ENCODE measurements around the gene ABLIM3. TPM values are rescaled to one million over a fixed set of nuclear protein-coding genes. Genes with fewer than 3 reads are reported as not detected.

The ABLIM3 gene
- total RNA-seq, 1 experiment from 2014 or later = not detected

GRCh38 chr5:149138182-149138923 lies 2.9 kb upstream of the ABLIM3 start:
- Histone ChIP-seq H3K27ac (ENCODE audit: low read length) (no peak overlapping the region), H3K9me2 (replicated peaks; ENCODE audit: insufficient read depth, low read length) (no peaks in the 10 kb centered on the region), H3K79me2 (ENCODE audit: low read length) (no peaks in the 10 kb centered on the region), H3K27me3 (ENCODE audit: low read length) (no peaks in the 10 kb centered on the region; the same call in 1 of the 2 replicates), H3K4me1 (ENCODE audit: low read length) (peaks cover 6% of the 10 kb centered on the region), H3K9ac (ENCODE audit: low read length) (no peak overlapping the region), H4K20me1 (ENCODE audit: insufficient read depth, low read depth, low read length) (no peaks in the 10 kb centered on the region), H3K4me2 (ENCODE audit: low read depth, low read length, poor library complexity, severe bottlenecking) (no peak overlapping the region), H3K9me3 (ENCODE audit: low read length) (no peaks in the 10 kb centered on the region), H3K36me3 (ENCODE audit: insufficient read depth, low read length) (no peaks in the 10 kb centered on the region), H2AFZ (ENCODE audit: low read length) (no peak overlapping the region), H3K4me3 (ENCODE audit: low read length) (no peak overlapping the region)
- DNase-seq = no peak

GRCh38 chr5:149140197-149141002 lies 893 bp upstream of the ABLIM3 start:
- Histone ChIP-seq H3K27me3 (ENCODE audit: low read length) (no peaks in the 10 kb centered on the region; the same call in 1 of the 2 replicates), H3K4me1 (ENCODE audit: low read length) (peaks cover 9% of the 10 kb centered on the region), H3K9me3 (ENCODE audit: low read length) (no peaks in the 10 kb centered on the region), H3K9me2 (replicated peaks; ENCODE audit: insufficient read depth, low read length) (no peaks in the 10 kb centered on the region), H3K4me3 (ENCODE audit: low read length) (no peak overlapping the region), H3K27ac (ENCODE audit: low read length) (no peak overlapping the region), H2AFZ (ENCODE audit: low read length) (no peak overlapping the region), H3K36me3 (ENCODE audit: insufficient read depth, low read length) (no peaks in the 10 kb centered on the region), H3K79me2 (ENCODE audit: low read length) (no peaks in the 10 kb centered on the region), H3K4me2 (ENCODE audit: low read depth, low read length, poor library complexity, severe bottlenecking) (no peak overlapping the region), H4K20me1 (ENCODE audit: insufficient read depth, low read depth, low read length) (no peaks in the 10 kb centered on the region), H3K9ac (ENCODE audit: low read length) (no peak overlapping the region)
- DNase-seq = no peak

GRCh38 chr5:149141957-149142851 lies 911 bp downstream of the ABLIM3 start:
- Histone ChIP-seq H3K27me3 (ENCODE audit: low read length) (no peaks in the 10 kb centered on the region), H3K4me3 (ENCODE audit: low read length) (no peak overlapping the region), H3K9ac (ENCODE audit: low read length) (no peak overlapping the region), H3K79me2 (ENCODE audit: low read length) (no peaks in the 10 kb centered on the region), H3K27ac (ENCODE audit: low read length) (no peak overlapping the region), H3K9me2 (replicated peaks; ENCODE audit: insufficient read depth, low read length) (no peaks in the 10 kb centered on the region), H2AFZ (ENCODE audit: low read length) (no peak overlapping the region), H3K4me2 (ENCODE audit: low read depth, low read length, poor library complexity, severe bottlenecking) (no peak overlapping the region), H3K4me1 (ENCODE audit: low read length) (peaks cover 9% of the 10 kb centered on the region), H4K20me1 (ENCODE audit: insufficient read depth, low read depth, low read length) (no peaks in the 10 kb centered on the region), H3K9me3 (ENCODE audit: low read length) (no peaks in the 10 kb centered on the region), H3K36me3 (ENCODE audit: insufficient read depth, low read length) (no peaks in the 10 kb centered on the region)
- no peak for DNase-seq

GRCh38 chr5:149143470-149143869 lies 2.2 kb downstream of the ABLIM3 start:
- no peak for DNase-seq
- H2AFZ ChIP-seq (ENCODE audit: low read length) = no peak overlapping the region
- H3K4me2 ChIP-seq (ENCODE audit: low read depth, low read length, poor library complexity, severe bottlenecking) = no peak overlapping the region
- no peaks in the 10 kb centered on the region for H4K20me1 ChIP-seq (ENCODE audit: insufficient read depth, low read depth, low read length)
- no peaks in the 10 kb centered on the region for H3K27me3 ChIP-seq (ENCODE audit: low read length)
- no peaks in the 10 kb centered on the region for H3K9me2 ChIP-seq (replicated peaks; ENCODE audit: insufficient read depth, low read length)
- no peak overlapping the region for H3K4me3 ChIP-seq (ENCODE audit: low read length)
- no peak overlapping the region for H3K27ac ChIP-seq (ENCODE audit: low read length)
- no peaks in the 10 kb centered on the region for H3K36me3 ChIP-seq (ENCODE audit: insufficient read depth, low read length)
- H3K79me2 ChIP-seq (ENCODE audit: low read length) = no peaks in the 10 kb centered on the region
- H3K9ac ChIP-seq (ENCODE audit: low read length) = no peak overlapping the region
- no peaks in the 10 kb centered on the region for H3K9me3 ChIP-seq (ENCODE audit: low read length)
- H3K4me1 ChIP-seq (ENCODE audit: low read length) = peaks cover 9% of the 10 kb centered on the region

- Histone ChIP-seq H2AFZ (ENCODE audit: low read length) (no peak overlapping the region), H3K9me3 (ENCODE audit: low read length) (no peaks in the 10 kb centered on the region), H3K9ac (ENCODE audit: low read length) (no peak overlapping the region), H3K4me3 (ENCODE audit: low read length) (no peak overlapping the region), H3K9me2 (replicated peaks; ENCODE audit: insufficient read depth, low read length) (no peaks in the 10 kb centered on the region), H3K4me1 (ENCODE audit: low read length) (peaks cover 9% of the 10 kb centered on the region), H3K4me2 (ENCODE audit: low read depth, low read length, poor library complexity, severe bottlenecking) (no peak overlapping the region), H3K36me3 (ENCODE audit: insufficient read depth, low read length) (no peaks in the 10 kb centered on the region), H4K20me1 (ENCODE audit: insufficient read depth, low read depth, low read length) (no peaks in the 10 kb centered on the region), H3K27ac (ENCODE audit: low read length) (no peak overlapping the region), H3K27me3 (ENCODE audit: low read length) (no peaks in the 10 kb centered on the region), H3K79me2 (ENCODE audit: low read length) (no peaks in the 10 kb centered on the region)
- no peak for DNase-seq
These were observed 3.3 kb downstream of the ABLIM3 start for GRCh38 chr5:149144637-149145036.

GRCh38 chr5:149145138-149145537 lies 3.8 kb downstream of the ABLIM3 start:
- peaks cover 9% of the 10 kb centered on the region for H3K4me1 ChIP-seq (ENCODE audit: low read length)

GRCh38 chr5:149147676-149148075 lies 6.4 kb downstream of the ABLIM3 start:
- Histone ChIP-seq H2AFZ (ENCODE audit: low read length) (no peak overlapping the region), H3K79me2 (ENCODE audit: low read length) (no peaks in the 10 kb centered on the region), H3K4me1 (ENCODE audit: low read length) (peaks cover 14% of the 10 kb centered on the region), H3K9me2 (replicated peaks; ENCODE audit: insufficient read depth, low read length) (no peaks in the 10 kb centered on the region), H3K4me2 (ENCODE audit: low read depth, low read length, poor library complexity, severe bottlenecking) (no peak overlapping the region), H3K4me3 (ENCODE audit: low read length) (no peak overlapping the region), H3K36me3 (ENCODE audit: insufficient read depth, low read length) (no peaks in the 10 kb centered on the region), H3K27me3 (ENCODE audit: low read length) (no peaks in the 10 kb centered on the region), H3K9ac (ENCODE audit: low read length) (no peak overlapping the region), H3K27ac (ENCODE audit: low read length) (no peak overlapping the region), H3K9me3 (ENCODE audit: low read length) (no peaks in the 10 kb centered on the region), H4K20me1 (ENCODE audit: insufficient read depth, low read depth, low read length) (no peaks in the 10 kb centered on the region)
- no peak for DNase-seq

More at GRCh38 chr5:149145138-149145537, 3.8 kb downstream of the ABLIM3 start:
- no peak overlapping the region for H3K4me3 ChIP-seq (ENCODE audit: low read length)
- H3K9ac ChIP-seq (ENCODE audit: low read length) = no peak overlapping the region
- H3K36me3 ChIP-seq (ENCODE audit: insufficient read depth, low read length) = no peaks in the 10 kb centered on the region
- H3K9me3 ChIP-seq (ENCODE audit: low read length) = no peaks in the 10 kb centered on the region
- no peaks in the 10 kb centered on the region for H3K79me2 ChIP-seq (ENCODE audit: low read length)
- no peaks in the 10 kb centered on the region for H4K20me1 ChIP-seq (ENCODE audit: insufficient read depth, low read depth, low read length)
- no peaks in the 10 kb centered on the region for H3K9me2 ChIP-seq (replicated peaks; ENCODE audit: insufficient read depth, low read length)
- no peak overlapping the region for H3K27ac ChIP-seq (ENCODE audit: low read length)
- no peak overlapping the region for H2AFZ ChIP-seq (ENCODE audit: low read length)
- H3K4me2 ChIP-seq (ENCODE audit: low read depth, low read length, poor library complexity, severe bottlenecking) = no peak overlapping the region
- no peaks in the 10 kb centered on the region for H3K27me3 ChIP-seq (ENCODE audit: low read length)
- DNase-seq = no peak
